ENCODE data around the gene CD151.

The CD151 gene

DNA sequence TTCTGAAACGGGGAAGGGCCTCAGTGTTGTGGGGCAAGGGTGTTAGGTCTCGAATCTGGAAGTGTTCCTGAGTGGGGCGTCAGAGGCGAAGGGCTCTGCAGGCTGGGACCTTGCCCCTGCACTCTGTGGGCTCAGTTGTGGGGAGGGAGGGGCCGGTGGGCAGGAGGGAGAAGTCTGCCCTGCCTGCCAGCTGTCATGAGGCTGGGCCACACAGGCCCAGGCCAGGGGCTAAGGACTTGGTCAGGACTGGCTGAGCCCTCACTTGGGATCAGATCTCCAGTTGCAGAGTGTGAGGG is 4.9 kb upstream of the CD151 start, which contains the start of gene CRACR2B:
TSS of gene CRACR2B (plus strand) at position 23 of the 296 bp plus-strand sequence. CDS start 689 bp downstream, outside the sequence.
- FAIRE-seq (no peak), DNase-seq (ENCODE audit: insufficient read length, low spot score) (no peak)

DNA sequence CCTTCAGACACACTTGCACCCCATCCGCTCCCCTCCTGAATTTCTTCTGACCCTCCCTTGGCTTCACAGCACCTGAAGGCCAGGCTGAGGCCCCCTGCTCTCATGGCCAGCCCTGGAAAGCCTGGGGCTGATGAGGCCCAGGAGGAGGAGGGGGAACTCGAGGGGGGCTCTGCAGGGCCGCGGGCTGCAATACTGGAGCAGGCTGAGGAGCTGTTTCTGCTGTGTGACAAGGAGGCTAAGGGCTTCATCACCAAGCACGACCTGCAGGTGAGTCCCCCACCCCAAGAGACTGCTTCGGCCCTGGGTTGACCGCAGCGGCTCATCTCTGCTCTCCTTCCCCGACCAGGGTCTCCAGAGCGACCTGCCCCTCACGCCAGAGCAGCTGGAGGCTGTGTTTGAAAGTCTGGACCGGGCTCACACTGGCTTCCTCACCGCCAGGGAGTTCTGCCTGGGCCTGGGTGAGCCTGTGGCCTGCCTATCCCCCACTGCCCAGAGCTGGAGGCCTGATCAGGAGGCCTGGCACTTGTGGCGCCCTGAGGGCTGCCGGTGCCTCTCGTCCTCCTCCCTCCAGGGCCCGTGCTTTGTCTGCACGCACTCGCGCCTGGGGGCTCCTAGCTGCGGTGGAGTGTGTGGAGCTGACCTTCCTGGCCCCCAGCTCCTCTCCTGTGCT is 4.1 kb upstream of the CD151 start:
- FAIRE-seq: no peak
- DNase-seq (ENCODE audit: insufficient read length, low spot score): no peak

DNA sequence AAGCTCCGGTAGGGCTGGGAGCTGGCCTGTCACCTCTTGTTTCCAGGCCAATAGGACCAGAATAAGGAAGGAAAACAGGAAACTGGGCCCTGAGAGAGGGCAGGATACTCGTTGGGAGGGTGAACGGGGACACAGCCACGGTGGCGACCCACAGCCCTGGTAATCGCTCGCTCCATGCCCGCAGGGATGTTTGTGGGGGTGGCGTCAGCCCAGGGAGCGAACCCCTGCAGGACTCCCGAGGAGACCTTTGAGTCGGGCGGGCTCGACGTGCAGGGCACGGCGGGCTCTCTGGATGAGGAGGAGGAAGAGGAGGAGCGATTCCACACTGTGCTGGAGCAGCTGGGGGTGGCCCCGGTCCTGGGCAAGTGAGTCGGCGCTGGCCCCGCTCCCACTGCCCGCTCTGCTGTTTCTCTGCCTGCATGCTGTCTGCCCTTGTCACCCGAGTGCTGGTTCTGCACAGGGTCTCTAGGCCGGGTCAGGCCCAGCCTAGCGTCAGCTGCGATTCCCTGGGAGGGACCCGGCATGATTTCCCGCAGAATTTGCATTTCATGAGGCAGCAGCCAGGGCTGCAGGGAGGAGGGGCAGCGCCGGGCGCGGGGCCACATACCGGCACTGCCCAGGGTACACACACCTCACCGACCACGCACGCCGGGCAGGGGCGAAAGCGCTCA is 3.4 kb upstream of the CD151 start:
- FAIRE-seq: peak; percentile 51
- no peak for DNase-seq (ENCODE audit: insufficient read length, low spot score)

DNA sequence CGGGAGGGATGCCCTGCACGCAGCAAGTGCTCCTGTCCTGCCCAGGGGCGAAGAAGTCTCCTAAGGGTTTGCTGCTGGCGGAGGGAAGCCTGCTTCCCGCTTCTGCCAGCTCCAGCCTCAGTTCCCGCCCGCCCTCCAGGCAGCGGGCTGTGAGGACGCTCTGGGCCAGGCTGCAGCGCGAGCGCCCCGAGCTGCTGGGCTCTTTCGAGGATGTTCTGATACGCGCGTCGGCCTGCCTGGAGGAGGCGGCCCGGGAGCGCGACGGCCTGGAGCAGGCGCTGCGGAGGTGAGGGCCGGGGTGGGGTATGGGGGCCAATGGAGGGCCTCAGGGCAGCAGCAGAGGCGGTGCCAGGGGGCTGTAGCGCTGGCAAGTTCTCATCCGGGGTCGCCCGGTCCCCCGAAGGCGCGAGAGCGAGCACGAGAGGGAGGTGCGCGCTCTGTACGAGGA is 2.9 kb upstream of the CD151 start:
- no peak for FAIRE-seq
- DNase-seq (ENCODE audit: insufficient read length, low spot score): no peak

DNA sequence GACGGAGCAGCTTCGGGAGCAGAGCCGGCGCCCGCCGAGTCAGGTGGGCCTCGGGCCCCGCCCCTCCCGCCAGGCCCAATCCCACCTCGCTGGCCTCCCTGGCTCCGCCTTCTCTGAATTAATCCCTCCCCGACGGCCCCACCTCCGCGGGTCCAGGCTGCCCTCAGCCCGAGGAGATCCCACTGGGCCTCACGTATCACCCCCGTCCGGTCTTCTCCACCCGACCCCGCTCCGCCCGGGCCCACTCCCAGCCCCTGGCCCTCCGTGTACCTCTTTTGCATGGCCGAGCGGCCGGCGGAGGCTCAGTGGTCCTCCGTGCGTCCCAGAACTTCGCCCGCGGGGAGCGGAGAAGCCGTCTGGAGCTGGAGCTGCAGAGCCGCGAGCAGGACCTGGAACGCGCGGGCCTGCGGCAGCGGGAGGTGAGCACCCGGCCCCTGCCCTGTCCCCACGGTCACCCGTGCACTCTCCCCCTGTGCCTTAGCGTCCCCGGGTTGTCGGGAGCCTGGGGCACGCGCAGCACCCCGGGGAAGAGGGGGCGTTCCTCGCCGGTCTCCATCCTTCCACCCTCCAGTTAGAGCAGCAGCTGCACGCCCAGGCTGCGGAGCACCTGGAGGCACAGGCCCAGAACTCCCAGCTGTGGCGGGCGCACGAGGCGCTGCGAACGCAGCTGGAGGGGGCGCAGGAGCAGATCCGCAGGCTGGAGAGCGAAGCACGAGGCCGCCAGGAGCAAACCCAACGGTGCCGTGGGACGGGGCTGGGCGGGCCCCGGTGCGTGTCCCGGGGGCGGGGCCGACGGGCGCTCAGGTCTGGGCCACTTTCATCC is 2.2 kb upstream of the CD151 start:
- peak; percentile 86 for FAIRE-seq
- peak; percentile 83 for DNase-seq (ENCODE audit: insufficient read length, low spot score)

DNA sequence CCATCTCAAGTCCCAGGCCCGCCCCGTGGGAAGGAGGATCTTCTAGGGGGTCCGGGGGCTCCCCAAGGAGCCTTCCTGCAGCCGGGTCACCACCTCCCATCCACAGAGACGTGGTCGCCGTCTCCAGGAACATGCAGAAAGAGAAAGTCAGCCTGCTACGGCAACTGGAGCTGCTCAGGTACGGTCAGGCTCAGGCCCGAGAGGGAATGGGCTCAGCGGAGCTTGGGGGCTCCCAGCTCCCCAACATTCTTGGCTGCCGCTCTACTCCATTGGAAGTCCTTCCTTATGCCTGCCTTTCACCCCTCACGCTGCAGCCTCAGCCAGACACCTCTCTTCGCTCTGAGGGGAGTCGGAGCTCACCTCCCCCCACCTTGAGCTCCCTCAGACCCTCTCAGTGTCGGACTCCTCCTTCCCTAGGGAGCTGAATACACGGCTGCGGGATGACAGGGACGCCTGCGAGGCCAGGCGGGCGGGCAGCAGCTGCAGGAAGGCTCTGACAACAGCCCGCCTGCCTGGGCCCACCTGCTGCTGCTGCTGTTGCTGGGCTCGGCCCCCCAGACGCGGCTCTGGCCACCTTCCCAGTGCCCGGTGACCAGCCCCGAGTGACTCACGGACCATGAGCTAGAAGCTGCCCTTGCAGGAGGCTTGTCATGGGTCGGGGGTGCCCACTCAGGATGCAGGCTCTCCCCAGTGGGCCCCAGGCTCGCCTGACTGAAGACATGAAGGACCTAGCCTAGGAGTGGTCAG is 1.5 kb upstream of the CD151 start:
- FAIRE-seq (no peak), DNase-seq (ENCODE audit: insufficient read length, low spot score) (no peak)

DNA sequence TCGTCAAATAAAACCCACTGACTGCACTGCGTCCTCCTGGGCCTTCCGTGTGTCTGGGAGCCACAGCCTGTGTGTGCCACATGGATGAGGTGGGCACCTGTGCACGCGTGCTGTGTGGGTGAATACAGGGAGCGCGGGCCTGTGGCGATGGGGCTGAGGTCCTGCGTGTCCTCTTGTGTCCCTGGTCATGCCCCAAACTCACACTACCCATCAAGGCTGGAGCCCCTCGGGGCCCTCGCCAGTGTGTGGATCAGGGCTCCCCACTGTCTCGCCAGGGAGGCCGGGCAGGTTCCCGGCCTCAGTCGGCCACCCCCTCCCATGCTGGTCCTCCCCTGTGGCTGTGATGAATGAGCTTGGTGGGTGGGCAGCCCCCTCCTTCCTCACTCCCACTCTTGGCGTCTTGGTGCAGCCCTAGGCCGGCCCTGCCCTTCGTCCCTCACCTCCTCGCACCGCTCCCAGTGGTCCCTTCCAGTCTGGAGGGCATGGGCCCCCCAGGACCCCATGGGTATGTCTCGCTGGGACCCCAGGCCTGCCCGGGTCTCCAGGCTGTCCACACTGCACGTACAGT is 707 bp upstream of the CD151 start:
- DNase-seq (ENCODE audit: insufficient read length, low spot score) (no peak), FAIRE-seq (no peak)

DNA sequence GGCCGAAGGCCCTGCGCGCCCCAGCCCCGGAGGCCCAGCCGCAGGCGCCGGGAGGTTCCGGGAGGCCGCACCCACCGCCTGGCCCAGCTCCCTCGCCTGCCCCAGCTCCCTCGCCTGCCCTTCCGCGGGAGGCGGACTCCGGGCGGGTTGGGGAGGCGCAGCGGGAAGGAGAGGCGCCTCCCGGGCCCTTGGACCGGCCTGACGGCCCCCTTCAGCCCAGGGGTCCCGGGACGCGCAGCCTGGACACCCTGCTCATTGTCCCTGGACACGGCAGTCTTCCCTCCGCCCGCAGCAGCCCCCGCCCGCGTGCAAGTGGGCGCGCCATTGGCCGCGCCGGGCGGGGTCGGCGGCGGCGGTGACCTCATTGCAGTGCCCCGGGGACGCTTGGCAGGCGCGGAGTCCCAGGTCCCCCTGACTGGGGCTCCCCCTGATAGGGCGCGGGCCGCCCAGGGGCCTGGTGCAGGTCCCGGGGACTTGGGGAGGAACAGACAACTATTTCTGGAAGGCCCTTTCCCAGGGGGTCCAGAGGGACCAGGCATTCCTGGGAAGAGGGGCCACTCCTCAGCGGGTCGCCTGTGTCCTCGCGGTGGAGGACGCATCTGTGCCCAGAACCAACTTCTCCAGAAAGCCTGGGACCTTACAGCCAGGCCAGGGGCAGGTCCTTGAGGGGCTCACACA is 501 bp downstream of the CD151 start:
- FAIRE-seq (no peak), DNase-seq (ENCODE audit: insufficient read length, low spot score) (no peak)

- no peak for DNase-seq (ENCODE audit: insufficient read length, low spot score)
- no peak for FAIRE-seq
These were observed 1.1 kb downstream of the CD151 start for GRCh38 chr11:833849-834311.

DNA sequence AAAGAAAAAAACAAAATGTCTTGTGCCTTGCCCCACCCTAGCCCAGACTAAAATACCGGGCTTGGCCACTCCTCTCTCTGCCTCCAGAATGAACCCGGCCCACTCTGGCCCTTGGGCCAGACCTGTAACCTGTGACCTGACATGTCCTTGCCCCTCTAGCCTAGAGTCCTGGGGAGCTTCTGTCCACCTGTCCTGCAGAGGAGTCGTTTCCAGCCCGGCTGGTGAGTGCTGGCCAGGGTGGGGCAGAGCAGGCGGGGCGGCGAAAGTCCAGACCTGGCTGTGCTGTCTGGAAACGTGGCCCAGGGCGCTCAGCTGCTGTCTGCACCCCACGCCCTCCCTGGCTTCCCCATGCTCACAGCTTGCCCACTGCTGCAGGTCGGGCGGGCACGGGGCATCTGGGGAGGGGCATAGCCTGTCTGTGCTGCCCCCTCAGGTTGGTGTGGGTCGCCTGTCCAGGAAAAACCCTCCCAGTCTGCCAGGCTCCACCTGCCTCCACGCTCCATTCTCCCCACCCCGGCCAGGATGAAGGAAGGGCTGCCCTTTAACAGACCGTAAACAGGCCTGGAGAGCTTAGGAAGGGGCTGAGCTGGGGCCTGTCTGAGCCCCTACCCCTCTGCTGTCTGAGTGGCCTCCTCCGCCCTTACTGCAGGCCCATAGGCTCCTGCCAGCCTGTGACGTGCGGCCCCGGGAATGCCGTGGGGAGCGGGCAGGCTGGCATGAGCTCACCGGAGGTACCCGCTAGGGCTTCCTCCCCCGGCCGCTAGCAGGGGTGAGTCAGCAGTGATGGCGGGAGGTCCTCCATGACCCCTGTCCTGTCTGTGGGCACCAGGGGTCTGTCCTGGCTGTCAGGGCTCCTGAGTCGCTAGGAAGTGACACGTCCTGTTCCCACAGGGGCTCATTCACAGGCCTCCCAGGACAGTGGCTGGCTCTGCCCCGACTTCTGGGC is 1.9 kb downstream of the CD151 start:
- DNase-seq (ENCODE audit: insufficient read length, low spot score) (no peak), FAIRE-seq (no peak)

DNA sequence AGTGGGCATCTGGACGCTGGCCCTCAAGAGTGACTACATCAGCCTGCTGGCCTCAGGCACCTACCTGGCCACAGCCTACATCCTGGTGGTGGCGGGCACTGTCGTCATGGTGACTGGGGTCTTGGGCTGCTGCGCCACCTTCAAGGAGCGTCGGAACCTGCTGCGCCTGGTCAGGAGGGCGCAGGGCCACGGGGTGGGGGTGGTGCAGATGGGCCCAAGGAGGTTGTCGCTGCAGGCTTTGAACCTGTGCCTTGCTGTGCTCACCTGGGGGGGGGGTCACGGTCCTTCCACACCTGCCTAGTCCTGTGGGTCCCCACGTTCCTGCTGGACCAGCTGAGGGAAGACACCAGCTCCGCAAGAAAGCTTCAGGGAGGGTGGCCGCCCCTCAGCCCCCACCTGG is 3.5 kb downstream of the CD151 start:
- FAIRE-seq (no peak), DNase-seq (ENCODE audit: insufficient read length, low spot score) (no peak)

GRCh38 chr11:836700-837099 is 3.9 kb downstream of the CD151 start:
- no peak for FAIRE-seq
- no peak for DNase-seq (ENCODE audit: insufficient read length, low spot score)

DNA sequence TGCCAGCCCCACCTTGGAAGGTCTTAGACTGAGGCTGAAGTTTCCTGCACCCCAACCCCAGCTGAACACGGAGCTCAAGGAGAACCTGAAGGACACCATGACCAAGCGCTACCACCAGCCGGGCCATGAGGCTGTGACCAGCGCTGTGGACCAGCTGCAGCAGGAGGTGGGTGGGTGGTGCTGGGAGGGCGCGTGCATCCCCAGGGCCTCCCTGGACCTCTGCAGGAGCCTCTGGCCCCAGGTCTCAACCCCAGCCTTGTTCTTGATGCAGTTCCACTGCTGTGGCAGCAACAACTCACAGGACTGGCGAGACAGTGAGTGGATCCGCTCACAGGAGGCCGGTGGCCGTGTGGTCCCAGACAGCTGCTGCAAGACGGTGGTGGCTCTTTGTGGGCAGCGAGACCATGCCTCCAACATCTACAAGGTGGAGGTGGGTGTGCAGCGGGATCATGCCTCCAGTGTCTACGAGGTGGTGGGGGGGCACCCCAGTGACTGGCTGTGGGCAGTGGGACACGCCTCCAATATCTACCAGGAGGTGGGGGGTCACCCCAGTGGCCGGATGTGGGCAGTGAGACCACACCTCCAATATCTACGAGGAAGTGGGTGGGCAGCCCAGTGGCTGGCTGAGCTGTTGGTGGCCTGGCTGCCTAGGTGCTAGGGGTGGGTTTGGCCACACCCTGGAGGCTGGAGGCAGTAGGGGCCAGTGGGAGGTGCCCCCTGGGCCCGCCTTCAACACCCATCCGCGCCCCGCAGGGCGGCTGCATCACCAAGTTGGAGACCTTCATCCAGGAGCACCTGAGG is 4.6 kb downstream of the CD151 start:
- no peak for FAIRE-seq

DNA sequence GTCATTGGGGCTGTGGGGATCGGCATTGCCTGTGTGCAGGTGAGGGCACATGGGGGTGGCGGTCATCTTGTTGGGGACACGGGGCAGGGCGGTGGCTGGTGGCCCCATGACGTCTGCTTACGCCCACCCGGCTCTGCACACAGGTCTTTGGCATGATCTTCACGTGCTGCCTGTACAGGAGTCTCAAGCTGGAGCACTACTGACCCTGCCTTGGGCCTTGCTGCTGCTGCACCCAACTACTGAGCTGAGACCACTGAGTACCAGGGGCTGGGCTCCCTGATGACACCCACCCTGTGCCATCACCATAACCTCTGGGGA is 5.2 kb downstream of the CD151 start:
- no peak for FAIRE-seq
- DNase-seq (ENCODE audit: insufficient read length, low spot score): no peak

More for the DNA sequence above, 4.6 kb downstream of the CD151 start:
- DNase-seq (ENCODE audit: insufficient read length, low spot score): no peak

GRCh38 chr11:838441-839279 is 5.9 kb downstream of the CD151 start:
- DNase-seq (ENCODE audit: insufficient read length, low spot score) (no peak), FAIRE-seq (no peak)

DNA sequence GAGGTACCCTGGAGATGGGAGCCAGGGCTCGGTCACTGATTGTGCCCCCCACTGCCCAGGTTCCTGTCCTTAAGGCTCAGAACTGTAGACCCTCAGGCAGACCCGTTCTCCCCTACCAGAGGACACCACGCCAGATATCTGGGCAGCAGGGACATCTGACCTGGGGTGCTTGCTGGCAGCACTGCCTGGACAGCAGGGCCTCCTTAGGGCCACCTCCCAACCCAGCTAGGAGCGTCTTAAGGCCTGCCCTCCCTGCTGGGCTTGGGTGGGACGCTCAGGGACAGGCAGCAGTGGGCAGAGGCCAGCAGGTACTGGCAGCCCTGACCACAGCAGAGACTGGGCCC is 6.5 kb downstream of the CD151 start:
- DNase-seq (ENCODE audit: insufficient read length, low spot score) (no peak), FAIRE-seq (no peak)

DNA sequence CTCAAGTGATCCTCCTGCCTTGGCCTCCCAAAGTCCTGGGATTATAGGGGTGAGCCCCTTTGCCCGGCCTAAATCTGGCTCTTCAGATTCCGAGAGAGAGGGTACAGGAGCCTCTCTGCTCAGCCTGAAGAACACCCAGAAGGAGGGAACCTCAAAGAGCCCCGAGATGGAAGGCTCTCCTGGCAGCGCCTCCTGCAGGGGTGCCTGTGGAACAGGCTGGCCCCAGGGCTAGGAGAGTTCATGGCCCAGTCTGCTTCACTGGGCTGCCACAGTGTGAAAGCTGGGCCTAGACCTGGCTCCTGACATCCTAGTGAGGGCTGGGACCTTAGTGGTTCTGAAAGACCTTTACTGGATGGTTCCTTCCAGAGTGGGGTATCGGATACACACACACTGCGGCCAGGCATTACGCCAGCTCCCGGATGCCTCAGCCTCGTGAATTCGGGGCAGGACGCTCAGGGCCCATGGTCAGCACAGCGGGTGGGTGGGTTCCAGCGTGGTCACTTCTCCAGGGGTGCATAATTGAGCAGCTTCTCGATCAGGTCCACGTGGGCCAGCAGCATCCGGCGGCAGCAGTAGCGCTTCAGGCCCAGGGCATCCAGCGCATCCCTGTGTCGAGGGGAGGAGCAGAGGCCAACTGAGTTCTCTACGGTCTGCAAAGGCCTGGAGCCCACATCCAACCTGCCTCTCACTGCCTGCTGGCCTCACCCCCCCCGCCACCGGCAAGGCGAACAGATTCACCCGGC is 7.3 kb downstream of the CD151 start:
- DNase-seq (ENCODE audit: insufficient read length, low spot score): no peak
- FAIRE-seq: no peak

Data from GM19239 (cell line).